ENCODE data around the gene ART5.

- TF ChIP-seq POLR2AphosphoS5 (IDR thresholded peaks at IDR 0.05; ENCODE audit: low read depth, low read length), result no peak
- TF ChIP-seq POLR2A (IDR thresholded peaks at IDR 0.05; ENCODE audit: low read depth, low read length), result no peak
- no peak for TF ChIP-seq TAF1 (IDR thresholded peaks at IDR 0.05; ENCODE audit: low read depth, low read length)
- TF ChIP-seq SPI1 (IDR thresholded peaks at IDR 0.05; ENCODE audit: low read depth, low read length), result no peak
These were observed 14.5 kb downstream of the ART5 start for GRCh38 chr11:3627291-3627690.
